Astrocyte (in vitro differentiated cells and primary cell): ENCODE data around the gene VAV2. TPM values are rescaled to one million over a fixed set of nuclear protein-coding genes. Genes with fewer than 3 reads are reported as not detected.

ENCODE experiments used
- DNase-seq: peaks from one replicate; pipeline ENCODE4 v3.0.0-alpha.2; 2010; ENCODE audit warnings: low read depth
- FAIRE-seq: peaks from 2 replicates; lab custom pipeline; 2011; peaks lifted over from hg19 to GRCh38; lab: Jason Lieb, UNC
- H2AFZ ChIP-seq: 2 replicates; pipeline ENCODE4 v1.6.0; 2012; ENCODE audit warnings: low read depth, low read length, inconsistent platforms
- H3K27ac ChIP-seq: 2 replicates; pipeline ENCODE4 v1.5.1; 2011; ENCODE audit warnings: low read depth, low read length, inconsistent platforms
- H3K27me3 ChIP-seq: 2 replicates; pipeline ENCODE4 v1.6.0; 2011; ENCODE audit warnings: low read length, inconsistent platforms; ENCODE audit not compliant: insufficient read depth
- H3K36me3 ChIP-seq: 2 replicates; pipeline ENCODE4 v1.5.1; 2011; ENCODE audit warnings: low read length, inconsistent platforms; ENCODE audit not compliant: insufficient read depth
- H3K4me1 ChIP-seq: 2 replicates; pipeline ENCODE4 v1.5.1; 2011; ENCODE audit warnings: low read length, inconsistent platforms; ENCODE audit not compliant: insufficient read depth
- H3K4me2 ChIP-seq: 2 replicates; pipeline ENCODE4 v1.6.0; 2012; ENCODE audit warnings: low read length, inconsistent platforms
- H3K4me3 ChIP-seq: 2 replicates; pipeline ENCODE4 v1.5.1; 2011; ENCODE audit warnings: low read depth, mild to moderate bottlenecking, low read length, inconsistent platforms; ENCODE audit not compliant: insufficient read depth
- H3K79me2 ChIP-seq: 2 replicates; pipeline ENCODE4 v1.6.0; 2012; ENCODE audit warnings: mild to moderate bottlenecking, low read length, inconsistent platforms; ENCODE audit not compliant: insufficient read depth
- H3K9ac ChIP-seq: 2 replicates; pipeline ENCODE4 v1.6.0; 2012; ENCODE audit warnings: mild to moderate bottlenecking, low read length, inconsistent platforms
- H3K9me3 ChIP-seq: 2 replicates; pipeline ENCODE4 v1.5.1; 2012; ENCODE audit warnings: low read depth, mild to moderate bottlenecking, low read length, inconsistent platforms; ENCODE audit not compliant: insufficient read depth
- H4K20me1 ChIP-seq: 2 replicates; pipeline ENCODE4 v1.6.0; 2012; ENCODE audit warnings: low read length, inconsistent platforms; ENCODE audit not compliant: insufficient read depth
- H3K27ac Mint-ChIP-seq: one replicate; pipeline ENCODE4 v1.8.0; 2021; ENCODE audit warnings: mild to moderate bottlenecking, mixed read lengths; ENCODE audit not compliant: unreplicated experiment
- H3K27me3 Mint-ChIP-seq: one replicate; pipeline ENCODE4 v1.8.0; 2021; ENCODE audit warnings: low read depth, mixed read lengths; ENCODE audit not compliant: unreplicated experiment
- H3K36me3 Mint-ChIP-seq: one replicate; pipeline ENCODE4 v1.8.0; 2021; ENCODE audit warnings: low read depth, mixed read lengths; ENCODE audit not compliant: unreplicated experiment
- H3K4me1 Mint-ChIP-seq: one replicate; pipeline ENCODE4 v1.8.0; 2021; ENCODE audit warnings: low read depth, mixed read lengths; ENCODE audit not compliant: unreplicated experiment
- H3K4me3 Mint-ChIP-seq: one replicate; pipeline ENCODE4 v1.8.0; 2021; ENCODE audit warnings: mild to moderate bottlenecking, moderate library complexity, mixed read lengths; ENCODE audit not compliant: unreplicated experiment
- H3K9me3 Mint-ChIP-seq: one replicate; pipeline ENCODE4 v1.8.0; 2021; ENCODE audit warnings: mild to moderate bottlenecking, mixed read lengths; ENCODE audit not compliant: unreplicated experiment
- EZH2 ChIP-seq: IDR thresholded peaks from 2 replicates; pipeline ENCODE4 v1.6.1; 2012; ENCODE audit warnings: mild to moderate bottlenecking, low read length, inconsistent platforms; ENCODE audit not compliant: insufficient read depth
- total RNA-seq: library from RNA; stranded (reverse); gene quantifications from 2 replicates; pipeline ENCODE4 v1.2.1, GENCODE V29; 2021
- TF ChIP-seq, protein P1 (sequence below): IDR thresholded peaks from 2 replicates; pipeline ENCODE4 v1.5.1; 2011; ENCODE audit warnings: low read depth, mild to moderate bottlenecking, inconsistent platforms, low read length, moderate library complexity; ENCODE audit not compliant: insufficient read depth

VAV2 gene
- total RNA-seq, 1 donor from 2014 or later: 36.5 TPM

DNA sequence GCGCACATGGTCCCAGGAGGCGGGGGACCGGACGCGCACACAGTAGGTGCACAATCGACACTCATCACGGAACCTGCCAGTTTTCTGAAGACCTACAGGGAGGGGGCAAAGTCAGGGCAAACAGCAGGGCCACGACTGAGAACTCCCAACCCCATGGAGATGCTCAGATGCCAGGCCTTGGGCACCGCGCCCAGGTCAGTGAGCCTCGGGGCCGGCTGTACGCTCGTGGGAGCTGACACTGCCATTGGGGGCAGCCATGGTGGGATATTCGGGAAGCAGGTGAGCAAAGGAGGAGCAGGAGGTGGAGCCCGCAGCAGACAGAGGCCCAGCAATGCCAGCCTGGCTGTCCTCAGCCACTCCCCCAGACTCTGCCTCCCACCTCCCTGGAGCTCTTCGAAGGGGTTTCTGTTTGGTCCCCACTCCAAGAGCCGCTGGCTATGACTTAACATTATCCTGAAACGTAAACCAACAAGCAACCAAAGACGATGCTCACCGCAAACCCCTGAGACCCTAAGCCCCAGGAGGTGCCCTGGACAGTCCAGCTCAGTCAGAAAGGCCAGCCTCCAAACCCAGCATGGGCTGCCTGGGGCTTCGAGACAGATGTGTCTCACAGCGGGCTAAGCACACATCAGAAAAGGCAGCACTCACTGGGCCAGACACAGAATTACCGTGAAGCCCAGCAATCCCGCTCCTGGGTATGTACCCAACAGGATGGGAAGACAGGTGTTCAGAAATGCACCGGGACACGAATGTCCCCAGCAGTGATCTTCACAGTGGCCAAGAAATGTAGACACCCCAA, 78.4 kb downstream of the VAV2 start:
- H4K20me1 ChIP-seq: peaks cover 91% of the 10 kb centered on the region
- Mint-ChIP-seq H3K27me3 (no peaks in the 10 kb centered on the region), H3K4me1 (peaks cover 16% of the 10 kb centered on the region), H3K27ac (no peak overlapping the region), H3K4me3 (no peak overlapping the region), H3K9me3 (no peaks in the 10 kb centered on the region), H3K36me3 (peaks cover 24% of the 10 kb centered on the region)
- DNase-seq (no peak), FAIRE-seq (no peak)
- peaks cover 27% of the 10 kb centered on the region for H3K4me1 ChIP-seq
- no peak overlapping the region for H3K4me2 ChIP-seq
- H3K27ac ChIP-seq: no peak overlapping the region
- no peak overlapping the region for H3K4me3 ChIP-seq
- H3K9ac ChIP-seq: no peak overlapping the region
- peaks cover 84% of the 10 kb centered on the region for H3K79me2 ChIP-seq
- no peaks in the 10 kb centered on the region for H3K27me3 ChIP-seq
- H2AFZ ChIP-seq: no peak overlapping the region
- H3K9me3 ChIP-seq: no peaks in the 10 kb centered on the region
- H3K36me3 ChIP-seq: no peaks in the 10 kb centered on the region
- TF ChIP-seq, protein P1, sequence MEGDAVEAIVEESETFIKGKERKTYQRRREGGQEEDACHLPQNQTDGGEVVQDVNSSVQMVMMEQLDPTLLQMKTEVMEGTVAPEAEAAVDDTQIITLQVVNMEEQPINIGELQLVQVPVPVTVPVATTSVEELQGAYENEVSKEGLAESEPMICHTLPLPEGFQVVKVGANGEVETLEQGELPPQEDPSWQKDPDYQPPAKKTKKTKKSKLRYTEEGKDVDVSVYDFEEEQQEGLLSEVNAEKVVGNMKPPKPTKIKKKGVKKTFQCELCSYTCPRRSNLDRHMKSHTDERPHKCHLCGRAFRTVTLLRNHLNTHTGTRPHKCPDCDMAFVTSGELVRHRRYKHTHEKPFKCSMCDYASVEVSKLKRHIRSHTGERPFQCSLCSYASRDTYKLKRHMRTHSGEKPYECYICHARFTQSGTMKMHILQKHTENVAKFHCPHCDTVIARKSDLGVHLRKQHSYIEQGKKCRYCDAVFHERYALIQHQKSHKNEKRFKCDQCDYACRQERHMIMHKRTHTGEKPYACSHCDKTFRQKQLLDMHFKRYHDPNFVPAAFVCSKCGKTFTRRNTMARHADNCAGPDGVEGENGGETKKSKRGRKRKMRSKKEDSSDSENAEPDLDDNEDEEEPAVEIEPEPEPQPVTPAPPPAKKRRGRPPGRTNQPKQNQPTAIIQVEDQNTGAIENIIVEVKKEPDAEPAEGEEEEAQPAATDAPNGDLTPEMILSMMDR: no peak
- no peak for TF ChIP-seq EZH2

DNA sequence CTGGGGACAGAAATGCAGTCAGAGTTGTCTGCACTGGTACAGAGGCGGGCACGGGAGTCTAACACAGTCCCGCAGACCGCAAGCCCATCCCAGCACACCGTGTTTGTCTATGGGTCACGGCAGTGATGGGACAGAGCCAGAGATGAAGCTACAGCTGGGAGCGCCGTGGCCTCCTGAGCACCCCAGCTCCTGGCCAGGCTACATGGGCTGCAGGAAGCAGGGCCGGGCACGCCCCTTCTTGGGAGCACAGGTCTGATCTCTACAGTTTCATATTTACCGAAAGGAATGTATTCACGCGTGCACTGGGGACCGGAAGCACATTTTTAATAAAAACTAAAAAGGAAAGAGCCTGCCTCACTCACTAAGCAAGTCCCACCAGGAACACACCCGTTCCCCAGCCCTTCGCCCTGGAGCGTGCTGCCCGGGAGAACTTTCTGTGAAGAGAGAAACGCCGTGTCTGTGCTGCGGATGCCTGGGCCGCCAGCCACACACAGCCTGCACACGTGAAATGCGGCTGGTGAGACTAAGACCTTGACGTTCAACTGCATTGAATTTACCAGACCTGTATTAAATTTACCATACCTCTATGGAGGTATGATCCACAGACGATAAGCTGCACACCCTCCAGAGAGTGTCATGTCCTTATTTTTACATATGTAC, 81.1 kb downstream of the VAV2 start:
- Mint-ChIP-seq H3K27me3 (no peaks in the 10 kb centered on the region), H3K36me3 (peaks cover 19% of the 10 kb centered on the region), H3K27ac (no peak overlapping the region), H3K9me3 (no peaks in the 10 kb centered on the region), H3K4me1 (peaks cover 11% of the 10 kb centered on the region), H3K4me3 (no peak overlapping the region)
- no peak overlapping the region for H3K27ac ChIP-seq
- H3K79me2 ChIP-seq: peaks cover 92% of the 10 kb centered on the region
- peaks cover 15% of the 10 kb centered on the region for H3K4me1 ChIP-seq
- H4K20me1 ChIP-seq: peaks cover 90% of the 10 kb centered on the region
- no peak for DNase-seq
- no peaks in the 10 kb centered on the region for H3K9me3 ChIP-seq
- no peak overlapping the region for H3K4me3 ChIP-seq
- no peak for FAIRE-seq
- H3K9ac ChIP-seq: no peak overlapping the region
- TF ChIP-seq EZH2: no peak
- TF ChIP-seq, protein P1: no peak
- H3K4me2 ChIP-seq: no peak overlapping the region
- no peak overlapping the region for H2AFZ ChIP-seq
- H3K36me3 ChIP-seq: no peaks in the 10 kb centered on the region
- no peaks in the 10 kb centered on the region for H3K27me3 ChIP-seq
